HG02938 (cell line): ENCODE data around the gene GPR183.

Experiments used
- ATAC-seq: cut with Tn5 transposase; IDR thresholded peaks from one replicate; pipeline ENCODE4 v1.9.1; 2021; ENCODE audit warnings: mild to moderate bottlenecking, moderate library complexity; ENCODE audit not compliant: unreplicated experiment

The GPR183 gene

DNA sequence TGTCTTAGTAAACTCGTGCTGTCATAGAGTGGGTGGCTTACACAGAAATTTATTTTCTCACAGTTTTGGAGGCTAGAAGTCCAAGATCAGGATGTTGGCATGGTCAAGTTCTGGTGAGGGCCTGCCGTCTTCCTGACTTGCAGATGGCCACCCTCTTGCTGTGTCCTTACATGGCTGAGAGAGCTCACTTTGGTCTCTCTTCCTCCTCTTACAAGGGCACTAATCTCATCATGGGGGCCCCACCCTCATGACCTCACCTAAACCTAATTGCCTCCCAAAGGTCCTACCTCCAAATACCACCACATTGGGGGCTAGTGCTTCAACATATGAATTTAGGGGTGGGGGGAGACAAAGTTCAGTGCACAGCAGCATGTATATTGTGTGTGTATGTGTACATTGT is 34.7 kb downstream of the GPR183 start:
- ATAC-seq, result no peak

DNA sequence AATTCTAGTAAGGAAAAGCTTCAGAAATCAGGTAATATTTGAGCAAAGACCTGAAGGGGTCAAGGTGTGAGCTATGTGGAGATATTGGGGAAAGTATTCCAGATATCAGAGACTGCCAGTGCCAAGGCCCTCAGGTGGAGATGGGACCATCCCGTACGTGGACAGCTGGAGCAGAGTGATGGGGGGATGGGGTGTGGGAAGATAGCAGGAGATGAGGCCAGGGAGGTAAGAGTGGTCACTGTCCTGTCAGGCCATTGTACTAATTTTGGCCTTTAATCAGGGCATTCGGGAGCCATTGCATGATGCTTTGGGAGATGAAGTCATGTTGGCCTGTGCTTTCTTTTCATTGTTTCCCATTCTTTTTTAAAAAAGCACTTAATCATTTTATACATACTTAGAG is 36.0 kb downstream of the GPR183 start:
- no peak for ATAC-seq

DNA sequence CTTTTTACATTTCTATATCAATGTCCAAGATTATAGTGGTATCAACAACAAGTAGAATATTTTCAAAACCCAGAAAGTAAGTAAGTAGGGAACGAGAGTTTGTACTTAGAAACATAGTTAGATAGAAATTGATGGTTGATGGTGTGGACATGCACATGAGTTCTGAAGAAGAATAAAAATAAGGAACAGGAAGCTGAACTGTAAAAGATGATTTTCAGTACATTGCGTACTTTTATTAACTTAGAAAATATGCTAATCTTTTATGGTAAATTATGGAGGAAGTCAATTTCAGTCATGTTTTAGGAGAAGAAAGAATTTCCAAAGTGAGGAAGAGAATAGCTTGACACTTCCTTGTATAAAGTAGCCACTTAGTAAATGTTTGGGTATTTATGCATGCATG is 36.7 kb downstream of the GPR183 start:
- ATAC-seq, result no peak

DNA sequence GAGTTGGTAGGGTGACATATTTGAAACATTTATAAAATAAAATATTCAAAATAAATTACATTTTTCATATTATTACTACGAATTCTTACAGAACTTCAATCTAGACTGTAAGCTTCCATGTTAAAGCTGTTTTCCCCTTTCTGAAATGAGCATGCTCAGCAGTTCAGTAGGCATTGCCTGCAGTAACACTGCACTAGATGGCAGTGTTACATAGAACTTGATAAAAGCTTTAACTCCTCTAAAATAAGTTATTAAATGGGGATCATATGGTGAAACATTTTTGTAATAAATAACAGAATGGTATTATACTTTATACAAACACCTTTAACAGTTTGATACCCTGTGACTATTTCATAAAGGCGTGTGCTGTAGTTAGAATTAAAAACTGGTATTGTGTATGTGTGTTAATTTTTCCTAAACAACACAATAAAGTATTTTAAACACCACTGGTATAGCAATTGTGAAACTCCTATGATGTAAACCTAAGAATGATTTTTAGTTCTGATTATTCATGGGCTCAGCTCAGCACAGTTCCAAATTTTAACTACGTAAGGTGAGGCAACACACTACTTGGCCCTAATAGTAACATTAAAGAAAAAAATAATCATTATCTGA is 37.5 kb downstream of the GPR183 start:
- peak; percentile 70 for ATAC-seq

DNA sequence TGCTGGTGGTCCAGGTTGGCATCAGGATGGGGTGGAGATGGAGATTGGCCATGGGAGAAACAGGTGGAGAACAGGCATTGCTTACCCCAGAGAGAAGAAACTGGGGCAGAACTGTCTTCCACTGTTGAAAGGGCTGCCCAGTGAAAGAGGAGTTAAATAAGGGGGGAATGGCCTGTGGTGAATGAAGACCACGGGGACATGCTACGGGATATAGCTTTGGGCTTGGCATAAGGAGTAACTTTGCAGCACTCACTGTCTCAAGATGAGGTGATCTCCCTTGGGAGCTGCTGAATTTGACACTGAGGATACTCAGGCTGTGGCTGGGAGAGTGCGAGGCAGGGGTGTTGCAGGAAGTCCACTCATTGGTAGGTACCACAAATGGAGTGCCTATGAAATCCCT is 38.4 kb downstream of the GPR183 start:
- ATAC-seq, result no peak

DNA sequence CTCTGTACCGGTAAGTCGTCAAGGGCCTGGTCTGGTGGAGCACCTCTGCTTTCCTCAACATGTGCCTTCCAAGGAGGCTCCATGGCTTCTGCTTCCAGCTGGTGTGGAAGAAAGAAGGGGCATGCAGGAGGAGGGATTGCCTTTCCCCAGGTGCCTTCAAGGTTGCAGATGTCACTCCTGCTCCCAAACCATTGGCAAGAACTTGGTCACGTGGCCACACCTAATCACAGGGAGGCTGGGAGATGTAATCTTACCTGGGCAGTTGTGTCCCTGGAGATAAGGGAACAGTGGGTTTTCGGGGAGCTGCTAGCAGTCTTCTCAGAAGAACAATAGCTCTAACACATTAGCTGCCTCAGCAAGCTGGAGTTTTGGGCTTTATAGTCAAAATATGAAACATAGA is 39.3 kb downstream of the GPR183 start:
- ATAC-seq, result no peak

DNA sequence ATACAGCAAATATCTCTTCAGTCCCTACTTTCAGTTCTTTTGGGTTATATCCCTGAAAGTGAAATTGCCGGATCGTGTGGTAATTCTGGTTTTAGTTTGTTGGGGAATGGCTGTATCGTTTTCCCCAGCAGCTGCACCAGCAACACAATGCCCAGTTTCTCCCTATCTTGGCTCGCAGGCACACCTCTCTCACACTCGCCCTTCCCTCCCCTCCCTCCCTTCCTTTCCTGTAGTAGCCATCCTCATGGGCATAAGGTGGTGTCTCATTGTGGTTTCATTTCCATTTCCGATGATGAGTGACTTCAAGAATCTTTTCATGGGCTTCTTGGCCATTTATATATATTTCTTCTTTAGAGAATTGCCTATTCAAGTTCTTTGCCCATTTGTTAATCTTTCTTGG is 40.4 kb downstream of the GPR183 start:
- ATAC-seq, result no peak

DNA sequence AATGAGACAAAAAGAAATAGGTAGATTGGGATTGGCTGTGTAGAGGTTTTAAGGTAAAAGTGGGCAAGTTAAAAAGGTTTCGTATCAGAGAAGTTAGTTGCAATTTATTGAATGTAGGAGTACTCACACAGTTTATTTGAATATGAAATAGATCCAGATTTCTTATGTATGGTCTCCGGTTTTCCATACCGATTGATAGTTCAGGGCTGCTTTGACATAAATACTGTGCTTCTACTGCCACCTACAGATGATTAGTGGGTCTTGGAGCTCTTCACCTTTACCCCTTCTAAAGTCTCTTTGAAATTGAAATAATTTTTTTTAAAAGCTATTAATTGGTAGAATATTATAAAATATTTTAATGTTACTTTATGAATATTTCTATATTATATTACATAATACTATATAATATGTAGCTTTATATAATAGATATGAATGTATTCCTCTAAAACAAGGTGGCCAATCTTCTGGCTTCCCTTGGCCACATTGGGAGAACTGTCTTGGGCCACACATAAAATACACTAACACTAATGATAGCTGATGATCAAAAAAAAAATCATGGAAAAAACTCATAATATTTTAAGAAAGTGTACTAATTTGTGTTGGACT is 41.3 kb downstream of the GPR183 start:
- peak; percentile 46 for ATAC-seq

DNA sequence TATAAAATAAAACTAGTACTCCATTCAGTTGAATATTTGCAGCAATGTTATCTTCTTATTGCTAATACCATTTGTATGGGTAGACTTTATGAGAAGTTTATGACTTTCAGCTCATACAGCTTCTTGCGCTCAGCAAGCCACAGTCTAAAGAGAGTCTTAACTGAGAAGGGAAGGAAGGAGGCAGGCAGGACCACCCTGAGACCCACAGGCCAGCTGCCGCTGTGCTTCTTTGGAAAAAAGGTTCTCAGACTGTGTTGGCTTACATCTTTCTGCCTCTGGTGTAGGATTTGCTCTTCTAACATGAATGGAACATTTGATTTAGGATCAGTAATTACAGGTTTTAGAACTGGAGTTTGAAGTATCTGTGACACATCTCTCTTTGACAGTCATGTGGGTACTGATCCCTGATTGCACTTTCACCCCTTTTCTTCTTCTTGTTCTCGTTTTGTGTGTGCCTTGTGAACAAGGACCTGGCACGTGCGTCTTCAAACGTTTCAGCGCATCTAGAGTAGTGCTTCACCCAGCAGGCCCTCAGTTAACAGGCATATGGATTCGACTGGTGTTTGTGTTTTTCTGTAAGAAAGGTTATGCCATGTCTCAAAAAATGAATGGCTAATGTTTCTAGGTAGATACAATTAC is 41.9 kb downstream of the GPR183 start:
- no peak for ATAC-seq

DNA sequence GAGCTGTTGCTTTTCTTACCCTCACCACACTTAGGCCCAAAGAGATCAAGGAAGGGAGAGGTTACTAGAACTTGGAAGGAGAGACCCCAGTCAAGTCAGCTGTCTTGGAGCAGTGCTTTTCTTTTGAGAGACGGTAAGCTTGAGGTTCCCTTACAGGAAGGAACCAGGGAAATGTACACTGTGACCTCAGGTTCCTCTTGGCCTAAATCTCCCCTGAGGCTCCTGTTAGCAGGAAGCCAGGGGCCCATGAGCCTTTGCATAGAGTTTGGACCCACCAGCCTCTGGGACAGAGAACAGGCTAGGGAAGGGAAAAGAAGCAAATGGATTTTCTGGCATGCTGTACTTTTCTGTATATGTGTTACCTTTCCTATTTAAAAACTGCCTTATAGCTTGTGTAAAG is 43.1 kb downstream of the GPR183 start:
- ATAC-seq, result no peak

DNA sequence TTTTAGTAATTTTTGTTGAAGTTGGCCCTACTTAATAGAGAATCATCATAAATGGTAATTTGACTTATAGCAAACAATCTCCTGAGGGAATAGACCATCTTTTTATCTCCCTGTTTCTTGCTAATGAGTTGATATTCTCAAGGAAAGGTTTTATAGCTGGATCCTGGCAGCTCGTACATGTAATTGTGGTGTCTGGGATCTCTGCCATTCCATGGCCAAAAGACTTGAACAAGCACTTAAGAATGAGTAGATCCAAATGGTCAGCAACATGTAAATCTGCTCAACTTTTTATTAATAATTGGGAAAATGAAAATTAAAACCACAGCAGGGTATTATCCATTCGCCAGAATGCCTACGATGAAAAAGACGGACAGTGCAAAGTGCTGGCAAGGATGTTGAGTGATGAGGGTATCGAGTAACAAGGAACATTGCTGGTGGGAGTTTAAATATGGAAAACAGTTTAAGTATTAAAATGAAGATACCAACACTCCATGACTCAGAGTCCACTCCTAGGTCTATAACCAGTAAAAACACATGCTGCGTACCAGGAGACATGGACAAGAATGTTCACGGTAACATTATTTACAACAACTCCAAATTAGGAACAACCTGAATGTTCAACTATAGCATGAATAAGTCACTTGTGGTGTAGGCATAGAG is 43.9 kb downstream of the GPR183 start:
- no peak for ATAC-seq

DNA sequence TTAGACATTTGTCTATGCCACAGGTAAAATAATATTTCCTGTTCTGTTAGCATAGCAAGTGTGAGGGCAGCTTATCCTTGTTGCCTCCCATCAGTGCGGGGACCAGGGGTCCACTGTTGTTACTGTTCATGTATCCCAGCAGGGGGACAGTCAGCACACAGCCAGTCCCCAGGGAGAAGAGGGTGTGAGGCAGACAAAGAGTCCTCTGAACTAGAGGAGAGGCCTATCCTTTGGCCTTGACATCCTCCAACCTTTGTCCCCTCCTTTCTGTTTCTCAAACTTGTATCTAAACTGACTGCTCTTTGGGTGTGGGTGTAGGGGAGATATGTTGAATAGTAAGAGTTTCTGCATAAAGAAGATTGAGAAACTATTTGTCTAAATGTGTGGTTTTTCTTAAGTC is 46.1 kb downstream of the GPR183 start:
- ATAC-seq, result no peak

DNA sequence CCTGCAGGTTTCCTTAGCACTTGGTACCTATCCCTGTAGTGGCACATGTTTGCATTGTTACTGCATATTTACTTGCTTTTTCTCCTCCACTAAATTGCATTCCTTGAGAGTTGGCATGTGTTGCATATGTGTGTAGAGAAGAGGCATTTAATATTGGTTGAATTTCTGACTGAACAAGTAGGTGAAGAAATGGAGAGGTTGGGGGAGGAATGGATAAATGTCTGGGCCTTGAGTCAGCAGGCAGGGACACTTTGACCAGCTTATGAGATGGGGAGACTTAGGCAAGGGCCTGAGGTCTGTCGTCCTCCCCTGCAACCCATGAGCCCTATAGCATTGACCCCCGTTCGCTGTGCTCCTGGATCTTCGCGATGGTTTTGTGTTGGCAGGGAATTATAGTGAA is 47.0 kb downstream of the GPR183 start:
- no peak for ATAC-seq

DNA sequence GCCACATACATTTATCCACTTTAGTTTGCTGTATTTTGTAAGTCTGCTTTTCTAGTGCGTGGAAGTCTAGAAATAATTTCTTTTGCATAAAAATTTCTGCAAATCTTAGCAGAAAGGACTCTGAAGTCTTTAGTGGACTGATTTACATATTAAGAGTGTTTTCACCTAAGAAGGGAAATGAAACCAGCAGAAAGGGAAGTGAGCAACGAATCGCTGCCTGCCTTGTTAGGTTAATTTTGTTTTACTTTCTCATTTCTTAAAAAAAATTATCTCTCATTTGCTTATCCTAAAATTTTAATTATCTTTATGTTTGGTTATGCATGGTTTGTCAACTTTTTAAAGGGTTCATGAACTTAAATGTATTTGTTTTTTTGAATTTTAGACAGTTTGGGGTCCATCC is 48.3 kb downstream of the GPR183 start:
- peak; percentile 70 for ATAC-seq

DNA sequence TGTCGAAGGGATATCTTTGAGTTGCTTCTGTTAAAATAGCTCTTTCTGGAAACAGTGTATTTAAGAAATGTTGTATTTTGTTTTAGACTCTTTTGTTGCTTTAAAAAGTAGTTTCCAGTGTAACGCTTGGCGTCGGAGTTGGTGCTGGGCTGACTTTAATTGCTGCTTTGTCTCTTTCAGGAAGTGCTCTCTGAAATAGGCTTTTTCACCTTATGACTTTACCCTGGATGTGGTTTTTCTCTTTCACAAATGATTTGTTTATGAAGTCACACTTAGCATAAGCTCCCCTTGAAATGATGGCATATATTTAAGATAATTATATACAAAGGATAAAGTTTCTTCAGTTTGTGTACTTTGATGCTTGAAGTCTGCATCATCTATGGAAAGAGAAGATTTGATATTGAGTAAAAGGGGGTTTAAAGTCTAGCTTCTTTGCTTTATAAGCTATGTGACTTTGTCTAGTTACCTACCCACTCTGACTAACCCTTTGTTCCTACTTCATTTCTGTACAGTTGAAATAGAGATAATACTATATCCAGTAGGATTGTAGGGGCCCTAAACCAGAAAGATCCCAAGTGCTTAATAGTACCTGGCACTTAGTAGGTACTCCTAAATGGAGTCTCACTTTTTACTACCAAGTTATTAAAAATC is 48.9 kb downstream of the GPR183 start, which contains the start of gene GPR18:
GPR18 (minus strand) TSS at position 170 of the 651 bp plus-strand sequence. CDS start 2,507 bp downstream, outside the sequence.
- peak; percentile 95 for ATAC-seq

DNA sequence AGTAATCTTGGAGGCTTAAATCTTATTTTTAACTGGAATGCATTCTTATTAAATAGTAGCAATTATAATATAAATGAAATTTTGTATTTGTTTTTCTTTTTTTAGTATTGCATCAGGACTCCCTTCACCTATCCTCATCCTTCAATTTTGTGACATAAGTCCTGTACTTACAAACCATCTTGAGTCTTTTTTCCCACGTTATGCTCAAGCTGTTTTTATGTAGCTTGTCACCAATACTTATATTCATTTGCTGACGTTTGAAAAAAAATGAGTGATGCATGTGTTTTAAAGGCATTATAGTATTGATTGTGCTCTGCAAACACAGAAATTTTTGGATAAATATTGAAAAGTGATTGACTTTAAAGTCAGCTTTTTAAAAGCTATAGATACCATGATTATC is 49.9 kb downstream of the GPR183 start:
- no peak for ATAC-seq

DNA sequence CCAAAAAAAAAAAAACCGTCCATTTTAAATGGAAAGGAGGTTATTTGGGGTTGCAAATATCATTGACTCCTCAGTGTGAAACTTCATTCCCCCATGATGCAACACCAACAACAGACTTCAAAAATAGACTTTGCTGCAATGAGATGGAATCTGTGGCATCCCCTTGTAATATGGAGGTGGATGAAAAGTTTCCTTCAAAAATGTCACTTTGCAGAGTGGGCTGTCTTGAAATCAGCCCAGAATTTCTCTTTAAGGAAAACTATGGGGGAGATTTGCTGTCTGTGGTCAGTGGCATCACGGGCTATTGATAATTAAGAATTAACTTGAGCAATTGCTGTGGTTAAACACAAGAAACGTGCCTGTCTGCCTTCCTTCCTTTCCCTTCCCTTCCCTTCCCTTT is 50.5 kb downstream of the GPR183 start:
- no peak for ATAC-seq

DNA sequence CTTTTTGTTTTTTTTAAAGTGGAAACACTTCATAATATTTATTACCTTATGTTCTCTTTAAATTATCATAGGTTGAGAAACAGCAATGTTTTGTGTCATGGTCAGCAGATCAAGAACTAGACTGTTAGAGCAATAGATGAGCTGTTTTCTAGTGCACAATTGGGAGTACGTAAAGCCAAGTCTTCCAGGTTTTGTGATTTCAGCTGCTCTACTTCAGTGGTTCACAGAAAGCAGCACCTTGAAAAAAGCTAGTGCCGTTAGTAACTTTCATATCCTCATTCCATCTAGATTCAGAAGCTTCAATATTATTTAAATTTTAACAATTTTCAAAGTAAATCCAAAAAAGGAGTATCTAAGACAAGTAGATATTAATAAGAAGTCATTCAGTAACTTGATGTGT is 50.9 kb downstream of the GPR183 start:
- no peak for ATAC-seq

DNA sequence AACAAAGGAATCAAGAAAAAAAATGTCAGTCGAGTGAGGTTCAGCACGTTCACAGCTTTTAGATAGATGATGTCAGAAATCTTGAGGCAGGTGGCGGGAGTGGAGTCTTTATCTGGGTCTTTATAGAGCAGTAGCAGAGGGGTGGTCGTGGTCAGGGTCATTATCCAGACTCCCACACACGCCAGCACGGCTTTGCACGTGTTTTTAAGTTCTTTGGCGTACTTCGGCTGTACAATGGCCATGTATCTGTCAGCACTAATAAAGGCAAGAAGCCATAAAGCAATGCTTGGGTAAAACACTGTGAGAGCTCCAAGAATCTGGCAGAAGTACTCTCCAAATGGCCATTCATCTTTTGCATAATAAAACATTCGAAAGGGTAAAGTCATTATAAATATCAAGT is 51.9 kb downstream of the GPR183 start:
- no peak for ATAC-seq

DNA sequence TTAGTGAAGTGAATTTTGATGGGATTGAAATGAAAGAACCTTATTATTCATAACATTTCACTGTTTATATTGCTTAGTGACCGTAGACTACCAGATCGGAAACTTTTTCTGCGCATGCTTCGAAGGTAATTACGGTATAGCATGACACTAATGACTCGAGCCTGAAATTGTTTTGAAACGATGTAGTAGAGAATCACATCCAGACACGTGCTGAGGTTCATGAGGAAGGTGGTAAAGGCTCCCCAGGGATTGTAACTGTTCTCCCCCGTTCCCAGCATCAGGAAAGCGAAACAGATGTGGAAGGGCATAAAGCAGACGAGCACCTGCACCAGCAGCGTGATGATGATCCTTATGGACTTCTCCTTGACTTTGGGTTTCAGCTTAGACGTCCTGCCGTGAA is 52.4 kb downstream of the GPR183 start:
- ATAC-seq, result no peak

DNA sequence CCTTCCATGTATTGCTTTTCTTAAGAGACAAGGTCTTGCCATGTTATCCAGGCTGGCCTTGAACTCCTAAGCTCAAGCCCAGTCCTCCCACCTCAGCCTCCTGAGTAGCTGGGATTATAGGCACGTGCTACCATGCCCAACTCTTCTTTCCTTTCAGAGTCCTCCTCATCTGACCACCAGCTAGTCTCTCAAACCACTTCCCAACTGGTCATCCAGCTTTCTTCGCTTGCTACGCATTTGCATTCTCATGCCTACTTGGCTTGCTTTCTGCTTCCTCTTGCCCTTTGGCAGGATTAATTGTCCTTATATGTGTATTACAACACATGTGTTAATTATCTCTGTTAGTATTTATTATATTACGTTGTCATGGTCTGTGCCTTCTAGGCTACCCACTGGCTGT is 55.3 kb downstream of the GPR183 start:
- no peak for ATAC-seq
